HG03565 (cell line): ENCODE results near the gene TOMM5.

ENCODE experiments used
- ATAC-seq: cut with Tn5 transposase; IDR thresholded peaks from one replicate; pipeline ENCODE4 v1.9.1; 2021; ENCODE audit warnings: mild to moderate bottlenecking, moderate library complexity; ENCODE audit not compliant: unreplicated experiment

The TOMM5 gene

DNA sequence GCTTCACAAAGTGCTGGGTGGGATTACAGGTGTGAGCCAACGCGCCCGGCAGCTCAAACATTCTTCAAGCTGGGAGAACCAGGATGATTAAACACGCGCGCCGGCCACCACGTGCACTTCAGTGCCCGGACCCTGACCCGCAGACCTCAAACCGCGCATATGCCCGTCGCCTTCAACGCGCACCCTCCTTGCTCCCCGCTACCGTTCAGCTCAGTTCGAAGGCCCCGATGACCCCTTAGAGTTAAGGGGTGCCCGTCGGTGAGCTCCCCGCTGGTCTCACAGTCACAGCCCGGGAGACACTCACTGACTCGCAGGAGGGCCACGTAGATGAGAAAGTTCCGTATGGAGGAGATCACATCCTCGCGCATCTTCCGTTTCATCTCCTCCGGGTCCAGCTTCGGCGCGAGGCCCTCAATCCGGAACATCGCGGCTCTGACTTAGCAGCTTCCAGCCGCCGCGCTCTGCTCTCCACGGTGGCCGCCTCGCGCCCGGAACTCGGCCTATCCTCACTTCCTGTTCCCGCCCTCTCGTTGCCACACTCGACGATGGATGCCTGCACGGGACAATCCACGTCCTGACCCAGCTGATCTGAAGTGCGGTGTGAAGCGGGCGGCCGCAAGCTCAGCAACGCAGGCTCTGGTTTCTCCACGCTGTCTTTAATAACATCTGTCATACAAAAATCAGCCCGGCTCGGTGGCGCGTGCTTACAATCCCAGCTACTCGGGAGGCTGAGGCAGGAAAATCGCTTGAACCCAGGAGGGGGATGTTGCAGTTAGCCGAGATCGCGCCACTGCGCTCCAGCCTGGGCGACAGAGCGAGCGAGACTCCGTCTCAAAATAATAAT is at the start of gene TOMM5:
Gene TOMM5 (minus strand): TSS at position 490 of the 844 bp plus-strand sequence. CDS start 65 bp downstream, at position 425.
- ATAC-seq, result peak; percentile 82

DNA sequence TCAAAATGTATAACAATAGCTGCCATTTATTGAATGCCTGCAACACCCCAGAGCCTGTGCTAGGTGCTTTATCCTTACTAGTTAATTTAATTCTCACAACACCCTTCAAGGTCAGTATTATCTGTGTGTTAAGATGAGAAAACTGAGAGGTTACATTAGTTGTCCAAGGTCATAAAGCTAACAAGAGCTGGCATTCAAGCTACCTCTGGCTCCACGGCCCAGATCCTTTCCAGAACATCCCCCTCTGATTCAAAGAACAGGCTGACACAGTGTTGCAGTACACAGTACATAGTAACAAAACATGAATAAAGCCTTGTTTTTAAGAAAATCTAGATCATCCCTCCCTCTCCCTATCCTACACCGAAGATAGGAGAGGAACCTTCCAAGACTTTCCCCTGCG is 48.9 kb upstream of the TOMM5 start:
- no peak for ATAC-seq

- no peak for ATAC-seq
Measured at GRCh38 chr9:37640246-37640645, 47.8 kb upstream of the TOMM5 start.

DNA sequence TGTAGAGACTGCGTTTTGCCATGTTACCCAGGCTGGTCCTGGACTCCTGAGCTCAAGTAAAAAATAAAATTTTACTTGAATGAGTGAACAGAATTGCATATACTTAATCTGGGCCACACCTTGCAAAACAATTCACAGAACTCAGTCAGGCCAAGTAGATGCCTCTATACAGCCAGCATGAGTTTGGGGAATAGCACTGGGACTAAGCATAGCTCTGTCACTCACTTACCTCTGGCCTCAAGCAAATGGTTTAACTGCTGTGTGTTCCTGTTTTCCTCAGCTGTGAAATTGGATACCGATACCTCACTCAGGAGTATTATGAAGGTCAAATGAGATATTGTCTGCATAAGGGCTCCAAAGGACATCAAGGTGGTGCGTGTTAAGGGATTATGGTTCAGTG is 47.4 kb upstream of the TOMM5 start:
- ATAC-seq, result no peak

- no peak for ATAC-seq
Measured at GRCh38 chr9:37639109-37639762, 46.8 kb upstream of the TOMM5 start.

DNA sequence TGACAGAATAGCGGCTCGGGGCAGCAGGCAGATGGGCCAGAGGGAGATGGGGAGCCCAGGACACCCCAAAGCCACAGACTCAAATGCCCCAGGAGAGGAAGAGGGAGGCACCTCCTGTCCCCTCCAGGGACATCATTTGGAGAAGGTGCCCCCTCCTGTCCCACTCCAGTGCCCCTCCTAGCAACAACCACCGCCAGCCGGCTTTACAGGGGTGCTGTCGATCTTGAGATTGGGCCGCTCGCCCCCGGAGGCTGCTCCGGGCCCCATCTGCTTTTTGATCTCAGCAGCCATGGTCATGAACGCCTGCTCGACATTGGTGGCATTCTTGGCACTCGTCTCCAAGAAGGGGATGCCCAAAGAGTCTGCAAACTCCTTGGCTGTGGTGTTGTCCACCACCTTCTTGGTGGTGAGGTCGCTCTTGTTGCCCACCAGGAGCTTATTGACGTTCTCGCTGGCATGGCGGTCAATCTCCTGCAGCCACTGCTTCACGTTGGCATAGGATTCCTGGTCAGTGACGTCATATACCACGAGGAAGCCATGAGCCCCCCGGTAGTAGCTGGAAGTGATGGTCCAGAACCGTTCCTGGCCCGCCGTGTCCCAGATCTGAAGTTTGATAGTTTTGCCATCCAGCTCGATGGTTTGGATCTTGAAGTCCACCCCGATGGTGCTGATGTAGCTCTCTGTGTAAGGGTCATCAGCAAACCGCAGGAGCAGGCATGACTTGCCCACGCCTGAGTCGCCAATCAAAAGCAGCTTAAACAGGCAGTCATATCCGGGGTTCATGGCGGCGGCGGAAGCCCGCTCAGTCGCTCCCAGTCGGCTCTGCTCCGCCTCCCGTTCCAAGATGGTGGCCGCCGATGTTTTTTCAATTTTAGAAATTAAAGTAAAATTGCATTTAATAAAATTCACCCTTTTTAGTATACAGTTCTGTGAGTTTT is 44.4 kb upstream of the TOMM5 start:
- ATAC-seq, result no peak

DNA sequence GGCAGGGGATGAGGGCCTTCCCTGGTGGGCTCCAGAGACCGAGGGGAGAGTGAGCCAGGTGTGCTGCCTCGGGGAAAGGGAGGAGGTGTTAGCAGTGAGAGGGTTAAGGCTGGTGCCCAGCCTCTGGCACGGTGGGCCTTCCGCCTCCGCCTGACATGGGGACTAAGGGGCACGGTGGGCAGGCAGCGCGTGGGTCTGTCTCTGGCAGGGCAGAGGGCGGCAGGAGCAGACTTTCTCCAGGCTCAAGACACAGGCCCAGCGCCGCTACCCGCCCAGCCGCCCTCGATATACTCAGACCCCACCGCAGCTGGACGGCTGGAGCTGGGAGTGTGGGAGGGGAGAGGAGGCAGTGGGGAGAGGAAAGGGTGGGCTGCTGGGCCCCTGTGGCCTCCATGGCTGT is 43.4 kb upstream of the TOMM5 start:
- no peak for ATAC-seq

DNA sequence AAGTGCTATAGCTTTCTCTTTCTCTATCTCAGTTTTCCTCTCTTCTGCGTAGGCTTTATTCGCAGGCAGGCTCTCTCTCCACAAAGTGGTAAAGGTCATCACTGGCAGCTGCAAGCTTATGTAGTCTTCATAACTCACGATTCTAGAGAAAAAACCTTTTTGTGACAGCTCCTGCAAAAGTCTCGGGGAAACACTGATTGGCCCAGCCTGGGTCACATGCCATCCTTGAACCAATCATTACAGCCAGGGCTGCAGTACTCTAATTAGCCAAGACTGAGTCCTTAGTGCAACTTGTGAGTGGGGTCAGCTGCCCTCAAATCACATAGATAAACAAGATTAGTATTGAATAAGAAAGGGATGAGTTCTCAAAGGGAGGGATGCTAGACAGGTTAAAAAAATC is 40.1 kb upstream of the TOMM5 start:
- ATAC-seq, result no peak

- ATAC-seq, result no peak
Measured at GRCh38 chr9:37626708-37627292, 34.4 kb upstream of the TOMM5 start.

- ATAC-seq, result no peak
Measured at GRCh38 chr9:37625758-37626147, 33.4 kb upstream of the TOMM5 start.

GRCh38 chr9:37625036-37625757 is 32.8 kb upstream of the TOMM5 start:
- ATAC-seq, result no peak

- ATAC-seq, result no peak
Measured at GRCh38 chr9:37624073-37624472, 31.7 kb upstream of the TOMM5 start.

- no peak for ATAC-seq
Measured at GRCh38 chr9:37623267-37623666, 30.9 kb upstream of the TOMM5 start.

- ATAC-seq, result no peak
Measured at GRCh38 chr9:37622462-37622861, 30.1 kb upstream of the TOMM5 start.

DNA sequence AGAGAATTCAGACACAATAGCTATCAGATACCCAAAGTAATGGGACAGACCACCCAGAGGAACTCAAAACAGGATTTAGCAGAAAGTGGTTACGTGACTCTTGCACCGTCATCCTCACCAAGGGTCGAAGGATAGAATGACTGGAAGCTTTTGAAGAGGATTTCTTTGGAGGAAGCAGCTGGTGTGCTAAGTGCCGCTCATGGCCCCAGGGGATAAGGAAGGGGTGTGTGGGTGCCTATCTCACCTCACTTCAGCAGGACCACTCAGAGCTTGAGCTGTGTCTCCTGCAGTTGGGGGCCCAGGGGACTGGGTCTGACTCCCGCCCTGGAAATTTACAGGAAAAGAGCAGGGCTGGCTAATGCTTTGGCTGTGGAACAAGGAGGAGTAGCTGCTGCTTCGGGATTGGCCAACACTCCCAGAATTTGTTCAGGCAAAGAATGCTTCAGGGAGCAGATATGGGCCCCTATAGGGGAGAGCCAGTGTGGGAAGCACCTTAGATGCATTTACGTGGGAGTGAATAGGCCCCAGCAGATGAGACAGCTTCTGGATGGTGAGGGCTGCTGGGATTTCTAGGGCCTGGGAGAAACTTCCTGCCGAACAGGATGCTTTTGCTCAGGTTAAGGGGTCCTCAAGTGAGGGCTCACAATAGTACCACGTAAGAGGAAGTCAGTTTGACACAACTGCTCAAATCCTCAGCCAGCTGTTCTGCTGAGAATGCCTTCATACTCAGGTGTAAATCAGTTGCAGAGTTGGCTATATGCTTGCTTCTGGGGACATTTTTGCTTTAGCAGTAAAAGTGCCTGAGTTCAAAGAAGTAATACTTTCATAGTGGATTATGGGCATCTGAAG is 29.1 kb upstream of the TOMM5 start:
- no peak for ATAC-seq

GRCh38 chr9:37620396-37620795 is 28.0 kb upstream of the TOMM5 start:
- ATAC-seq, result no peak

- ATAC-seq, result no peak
Measured at GRCh38 chr9:37619806-37620205, 27.4 kb upstream of the TOMM5 start.

- ATAC-seq, result no peak
Measured at GRCh38 chr9:37618817-37619216, 26.4 kb upstream of the TOMM5 start.

DNA sequence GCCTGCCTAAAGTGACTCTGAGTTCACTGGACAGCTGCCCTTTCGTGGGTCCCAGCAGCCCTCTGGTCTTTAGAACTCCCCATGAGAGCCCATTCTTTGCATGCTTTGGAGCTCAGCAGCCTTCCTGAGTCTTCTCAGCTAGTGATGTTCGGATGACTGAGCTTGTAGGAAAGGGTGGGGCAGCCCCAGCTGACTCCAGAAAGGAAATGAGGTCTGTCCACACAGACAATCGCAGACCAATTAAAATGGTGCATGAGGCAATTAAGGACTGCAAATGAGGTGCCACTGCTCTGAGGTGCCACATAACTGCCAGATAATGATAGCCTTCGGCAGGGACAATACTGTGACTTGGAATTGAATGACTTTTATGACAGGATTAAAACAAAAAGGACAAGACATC is 25.4 kb upstream of the TOMM5 start:
- ATAC-seq, result no peak
